Fibroblast of the aortic adventitia (primary cell): ENCODE results near the gene PLXND1. TPM values are rescaled to one million over a fixed set of nuclear protein-coding genes. Genes with fewer than 3 reads are reported as not detected.
A peak's percentile ranks its signal among the peaks of the same experiment; 100 is the strongest.

Experiments used
- DNase-seq: peaks from one replicate; pipeline ENCODE4 v3.0.0-alpha.2; 2010; ENCODE audit warnings: low read depth
- H3K4me3 ChIP-seq: 2 replicates; pipeline ENCODE4 v1.5.1; 2011; ENCODE audit warnings: low read depth, mild to moderate bottlenecking, control low read depth, low read length, moderate library complexity
- CTCF ChIP-seq: IDR thresholded peaks from 2 replicates; pipeline ENCODE4 v1.5.1; 2011; ENCODE audit warnings: mild to moderate bottlenecking, low read length, control low read depth, inconsistent platforms; ENCODE audit not compliant: insufficient read depth
- total RNA-seq: library from RNA; depleted of rRNA; stranded (reverse); fragments of >200 nt; gene quantifications from 2 replicates; pipeline ENCODE4 v1.2.3, GENCODE V29; 2012; ENCODE audit warnings: low replicate concordance

The PLXND1 gene
- total RNA-seq, 1 donor = 31.4 TPM

GRCh38 chr3:129559565-129560079, 46.9 kb downstream of the PLXND1 start:
- H3K4me3 ChIP-seq = no peak overlapping the region
- no peak for DNase-seq
- no peak for TF ChIP-seq CTCF

GRCh38 chr3:129558772-129559564, 47.5 kb downstream of the PLXND1 start:
- TF ChIP-seq CTCF = no peak
- peak; percentile 51 for DNase-seq
- no peak overlapping the region for H3K4me3 ChIP-seq

- no peak for TF ChIP-seq CTCF
- no peak overlapping the region for H3K4me3 ChIP-seq
- no peak for DNase-seq
Measured at GRCh38 chr3:129558081-129558771, 48.2 kb downstream of the PLXND1 start.

- peak; percentile 44 for DNase-seq
- H3K4me3 ChIP-seq = no peak overlapping the region
- no peak for TF ChIP-seq CTCF
Measured at GRCh38 chr3:129557548-129557894, 49.0 kb downstream of the PLXND1 start.

- H3K4me3 ChIP-seq = no peak overlapping the region
- no peak for DNase-seq
- TF ChIP-seq CTCF = no peak
Measured at GRCh38 chr3:129556890-129557547, 49.5 kb downstream of the PLXND1 start.

GRCh38 chr3:129556358-129556695, 50.1 kb downstream of the PLXND1 start:
- H3K4me3 ChIP-seq = no peak overlapping the region
- no peak for TF ChIP-seq CTCF
- DNase-seq = no peak
